Epithelial cell of esophagus (primary cell): ENCODE data around the gene FCRLB.

Source experiments
- DNase-seq: peaks from one replicate; pipeline ENCODE4 v3.0.0; 2010; ENCODE audit warnings: low read depth
- H3K4me3 ChIP-seq: 2 replicates; pipeline ENCODE4 v1.5.1; 2011; ENCODE audit warnings: mild to moderate bottlenecking, low read length, control low read depth
- TF ChIP-seq, protein P1 (sequence below): IDR thresholded peaks from 2 replicates; pipeline ENCODE4 v1.5.1; 2011; ENCODE audit warnings: low read depth, mild to moderate bottlenecking, low read length, control low read depth, inconsistent platforms; ENCODE audit not compliant: insufficient read depth; ENCODE audit errors: missing control alignments

Gene FCRLB

GRCh38 chr1:161770250-161770649 is 48.9 kb downstream of the FCRLB start:
- DNase-seq: no peak
- no peak overlapping the region for H3K4me3 ChIP-seq
- TF ChIP-seq, protein P1, sequence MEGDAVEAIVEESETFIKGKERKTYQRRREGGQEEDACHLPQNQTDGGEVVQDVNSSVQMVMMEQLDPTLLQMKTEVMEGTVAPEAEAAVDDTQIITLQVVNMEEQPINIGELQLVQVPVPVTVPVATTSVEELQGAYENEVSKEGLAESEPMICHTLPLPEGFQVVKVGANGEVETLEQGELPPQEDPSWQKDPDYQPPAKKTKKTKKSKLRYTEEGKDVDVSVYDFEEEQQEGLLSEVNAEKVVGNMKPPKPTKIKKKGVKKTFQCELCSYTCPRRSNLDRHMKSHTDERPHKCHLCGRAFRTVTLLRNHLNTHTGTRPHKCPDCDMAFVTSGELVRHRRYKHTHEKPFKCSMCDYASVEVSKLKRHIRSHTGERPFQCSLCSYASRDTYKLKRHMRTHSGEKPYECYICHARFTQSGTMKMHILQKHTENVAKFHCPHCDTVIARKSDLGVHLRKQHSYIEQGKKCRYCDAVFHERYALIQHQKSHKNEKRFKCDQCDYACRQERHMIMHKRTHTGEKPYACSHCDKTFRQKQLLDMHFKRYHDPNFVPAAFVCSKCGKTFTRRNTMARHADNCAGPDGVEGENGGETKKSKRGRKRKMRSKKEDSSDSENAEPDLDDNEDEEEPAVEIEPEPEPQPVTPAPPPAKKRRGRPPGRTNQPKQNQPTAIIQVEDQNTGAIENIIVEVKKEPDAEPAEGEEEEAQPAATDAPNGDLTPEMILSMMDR: no peak

- TF ChIP-seq, protein P1: no peak
- no peak overlapping the region for H3K4me3 ChIP-seq
- DNase-seq: no peak
These were observed 49.8 kb downstream of the FCRLB start for GRCh38 chr1:161771161-161771560.

DNA sequence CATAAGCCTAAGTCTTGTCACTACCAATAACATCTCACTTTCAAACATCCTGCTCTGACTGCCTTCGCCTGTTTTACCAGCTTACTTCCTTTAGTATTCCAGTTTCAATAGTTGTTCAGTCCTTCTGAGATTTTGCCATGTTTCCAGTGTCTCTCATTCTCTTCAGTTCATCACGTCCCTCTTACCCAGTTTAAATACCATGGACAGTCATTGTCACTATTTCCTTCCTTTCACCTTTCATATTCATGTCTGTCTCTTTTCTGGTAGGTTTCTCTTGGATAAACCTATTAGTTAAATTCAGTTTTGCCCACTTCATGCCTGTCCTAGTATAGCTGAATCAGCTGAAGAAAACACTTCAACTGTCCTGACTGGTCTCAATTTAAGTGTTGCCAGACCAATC is 50.6 kb downstream of the FCRLB start:
- DNase-seq: no peak

GRCh38 chr1:161772397-161772796 is 51.1 kb downstream of the FCRLB start:
- TF ChIP-seq, protein P1: no peak
- DNase-seq: no peak
- no peak overlapping the region for H3K4me3 ChIP-seq

More for the DNA sequence above, 50.6 kb downstream of the FCRLB start:
- no peak overlapping the region for H3K4me3 ChIP-seq
- TF ChIP-seq, protein P1: no peak

DNA sequence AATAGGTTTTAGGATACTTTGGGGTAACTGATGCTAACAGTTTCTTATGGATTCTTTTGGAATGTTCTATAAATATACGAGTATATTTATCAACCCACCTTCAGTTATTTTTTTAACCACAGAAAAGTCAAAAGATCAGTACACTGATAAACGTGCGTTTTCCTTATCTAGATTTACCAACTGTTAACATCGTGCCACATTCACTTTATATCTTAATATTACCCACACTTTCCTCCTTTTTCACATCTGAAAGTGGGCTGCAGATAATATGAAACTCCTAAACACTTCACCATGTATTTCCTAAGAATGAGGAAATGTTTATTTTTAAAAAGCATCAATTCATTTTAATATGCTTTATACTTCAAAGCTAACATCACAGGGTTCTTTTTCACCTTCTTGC is 52.4 kb downstream of the FCRLB start:
- no peak for DNase-seq
- H3K4me3 ChIP-seq: no peak overlapping the region
- TF ChIP-seq, protein P1: no peak

DNA sequence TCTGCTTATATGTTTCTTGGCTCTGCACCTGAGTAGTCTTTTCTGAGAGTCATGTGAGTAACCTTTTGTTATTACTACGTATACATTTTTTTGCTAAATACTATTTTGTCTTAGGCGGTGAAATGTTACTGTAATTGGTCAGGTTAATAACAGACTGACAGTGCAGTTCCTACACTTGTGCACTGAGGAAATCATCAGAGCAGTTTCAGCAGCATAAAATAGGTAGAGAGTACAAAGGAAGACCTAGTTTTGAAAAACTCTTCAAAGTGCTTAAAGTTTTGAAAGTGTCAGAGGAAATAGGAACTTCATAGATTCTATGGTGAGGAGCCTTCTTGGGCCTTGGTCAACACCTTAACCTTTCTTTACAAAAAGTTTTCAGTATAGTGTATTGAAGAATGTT is 55.9 kb downstream of the FCRLB start:
- no peak for DNase-seq
- no peak overlapping the region for H3K4me3 ChIP-seq
- TF ChIP-seq, protein P1: no peak
